ENCODE data around the gene CPLX3.

The CPLX3 gene

DNA sequence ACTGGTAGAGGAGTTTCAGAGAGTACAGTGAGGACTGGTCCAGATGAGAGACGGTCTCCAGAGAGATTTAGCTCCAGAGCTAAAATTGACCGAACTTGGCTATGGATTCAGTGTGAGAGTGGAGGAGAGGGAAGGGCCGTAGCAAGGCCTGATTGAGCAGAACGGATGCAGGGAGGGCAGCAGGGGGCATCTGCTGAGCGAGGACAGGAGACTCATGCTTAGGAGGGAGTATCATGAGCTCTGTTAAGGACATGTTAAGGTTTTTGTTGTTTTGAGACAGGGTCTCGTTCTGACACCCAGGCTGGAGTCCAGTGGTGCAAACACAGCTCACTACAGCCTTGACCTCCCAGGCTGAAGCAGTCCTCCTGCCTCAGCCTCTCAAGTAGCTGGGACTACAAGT is 21.5 kb upstream of the CPLX3 start:
- DNase-seq: no peak

GRCh38 chr15:74807282-74807681 is 19.1 kb upstream of the CPLX3 start:
- no peak for DNase-seq

GRCh38 chr15:74808078-74808839 is 18.2 kb upstream of the CPLX3 start:
- DNase-seq: no peak

- DNase-seq: no peak
Measured at GRCh38 chr15:74808840-74809229, 17.6 kb upstream of the CPLX3 start.

DNA sequence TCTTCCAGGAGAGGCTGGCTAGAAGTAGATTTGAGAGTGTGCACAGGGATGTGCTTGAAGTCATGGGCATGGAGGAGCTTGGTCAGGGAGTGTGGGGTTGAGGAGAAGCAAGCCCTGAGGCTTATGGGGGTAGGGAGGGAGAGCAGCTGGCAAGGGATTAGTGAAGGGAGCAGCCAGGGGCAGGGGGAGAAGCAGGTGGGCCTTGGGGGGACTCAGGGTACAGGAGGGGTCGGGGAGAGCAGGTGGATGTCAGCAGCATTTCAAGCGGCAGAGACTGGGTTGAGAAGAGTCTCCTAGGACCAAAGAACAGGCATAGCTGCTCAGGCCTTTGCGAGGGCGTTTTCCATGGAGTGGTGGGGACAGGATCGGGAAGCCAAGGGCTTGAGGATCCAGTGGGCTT is 17.2 kb upstream of the CPLX3 start:
- no peak for DNase-seq

DNA sequence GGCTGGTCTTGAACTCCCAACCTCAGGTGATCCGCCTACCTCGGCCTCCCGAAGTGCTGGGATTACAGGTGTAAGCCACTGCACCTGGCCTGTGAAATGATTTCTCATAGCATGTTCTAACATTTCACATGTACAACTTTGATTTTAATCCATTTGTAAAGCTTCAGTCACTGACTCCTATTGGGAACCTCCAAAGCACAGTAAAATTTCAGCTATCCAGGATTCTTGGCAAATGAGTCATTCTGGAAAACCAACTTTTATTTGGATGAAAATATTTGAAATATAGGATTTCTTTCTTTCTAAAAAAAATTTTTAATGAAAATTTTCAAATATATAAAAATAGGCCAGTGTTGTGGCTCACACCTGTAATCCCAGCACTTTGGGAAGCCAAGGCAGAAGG is 16.5 kb upstream of the CPLX3 start:
- no peak for DNase-seq

- DNase-seq: no peak
Measured at GRCh38 chr15:74812533-74812932, 13.9 kb upstream of the CPLX3 start, which contains the start of gene LMAN1L. Gene LMAN1L (plus strand): TSS chr15:74812835. CDS start chr15:74812855, 20 bp downstream.

DNA sequence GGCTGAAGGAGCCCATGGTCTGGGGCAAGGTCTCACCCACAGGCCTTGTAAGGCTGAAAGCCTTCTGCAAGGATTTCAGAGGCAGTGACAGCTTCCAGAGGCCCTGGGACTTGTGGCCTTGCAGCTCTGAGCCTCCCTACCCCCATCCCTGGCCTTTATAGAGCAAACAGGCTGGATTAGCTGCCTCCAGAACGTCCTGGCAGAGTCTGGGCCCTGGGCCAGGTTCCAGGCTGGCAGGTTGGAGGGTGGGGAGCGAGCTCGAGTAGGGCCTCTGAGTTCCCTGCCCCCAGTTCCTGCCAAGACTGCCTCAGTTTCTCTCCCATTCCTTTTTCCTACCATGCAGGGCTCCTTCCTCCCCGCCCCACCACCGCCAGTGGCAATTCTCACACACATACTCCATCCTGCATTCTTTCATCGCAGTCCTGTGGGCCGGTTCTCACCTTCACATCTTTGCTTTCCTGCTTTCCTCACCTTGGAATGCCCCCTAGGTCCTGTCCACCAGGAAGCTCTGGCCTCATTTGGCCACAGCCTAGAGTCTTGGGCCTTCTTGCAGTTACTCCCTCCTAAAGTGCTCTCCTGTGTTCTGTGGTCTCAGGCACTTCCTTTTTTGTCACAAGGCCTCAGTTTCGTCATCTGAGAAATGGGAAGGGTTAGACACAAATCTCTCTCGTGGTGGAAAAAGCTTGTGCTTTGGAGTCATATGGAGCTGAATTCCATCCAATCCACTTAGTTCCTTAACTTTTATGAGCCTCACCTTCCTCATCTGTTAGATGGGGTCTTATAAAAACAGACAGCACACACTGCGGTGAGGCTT is 11.1 kb upstream of the CPLX3 start:
- no peak for DNase-seq

DNA sequence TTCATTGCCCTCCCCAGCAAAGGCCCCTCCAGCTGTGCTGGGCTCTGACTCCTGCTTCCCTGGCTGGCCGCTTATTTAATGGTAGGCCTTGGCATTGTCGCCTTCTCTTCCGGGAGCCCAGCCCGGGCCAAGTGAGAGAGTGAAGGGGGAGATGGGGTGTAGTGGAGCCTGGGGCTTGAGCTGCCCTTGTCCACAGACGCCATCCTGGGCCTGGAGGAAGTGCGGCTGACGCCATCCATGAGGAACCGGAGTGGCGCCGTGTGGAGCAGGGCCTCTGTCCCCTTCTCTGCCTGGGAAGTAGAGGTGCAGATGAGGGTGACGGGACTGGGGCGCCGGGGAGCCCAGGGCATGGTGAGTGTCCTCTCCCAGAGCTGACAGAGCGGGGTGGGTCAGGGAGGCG is 10.5 kb upstream of the CPLX3 start:
- no peak for DNase-seq

- DNase-seq: no peak
Measured at GRCh38 chr15:74816624-74817369, 9.6 kb upstream of the CPLX3 start.

GRCh38 chr15:74817370-74817737 is 9.1 kb upstream of the CPLX3 start:
- DNase-seq: no peak

DNA sequence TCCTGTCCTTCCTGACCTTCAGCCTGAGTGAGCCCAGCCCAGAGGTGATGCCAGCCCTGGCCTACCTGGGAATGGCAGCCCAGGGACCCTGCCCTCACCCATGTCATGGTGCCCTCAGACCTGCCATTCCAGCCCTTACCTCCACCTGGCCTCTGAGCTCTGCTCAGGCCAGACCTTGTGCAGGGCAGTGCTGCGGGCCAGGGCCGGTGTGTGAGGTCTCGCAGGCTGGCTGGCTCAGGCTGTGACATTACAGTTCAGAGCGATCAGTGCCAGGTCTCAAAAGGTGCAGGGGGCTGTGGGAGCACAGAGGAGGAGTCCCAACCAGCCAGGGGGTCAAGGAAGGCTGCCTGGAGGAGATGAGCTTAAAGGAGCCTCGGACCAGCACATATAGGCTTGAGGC is 6.4 kb upstream of the CPLX3 start:
- no peak for DNase-seq

DNA sequence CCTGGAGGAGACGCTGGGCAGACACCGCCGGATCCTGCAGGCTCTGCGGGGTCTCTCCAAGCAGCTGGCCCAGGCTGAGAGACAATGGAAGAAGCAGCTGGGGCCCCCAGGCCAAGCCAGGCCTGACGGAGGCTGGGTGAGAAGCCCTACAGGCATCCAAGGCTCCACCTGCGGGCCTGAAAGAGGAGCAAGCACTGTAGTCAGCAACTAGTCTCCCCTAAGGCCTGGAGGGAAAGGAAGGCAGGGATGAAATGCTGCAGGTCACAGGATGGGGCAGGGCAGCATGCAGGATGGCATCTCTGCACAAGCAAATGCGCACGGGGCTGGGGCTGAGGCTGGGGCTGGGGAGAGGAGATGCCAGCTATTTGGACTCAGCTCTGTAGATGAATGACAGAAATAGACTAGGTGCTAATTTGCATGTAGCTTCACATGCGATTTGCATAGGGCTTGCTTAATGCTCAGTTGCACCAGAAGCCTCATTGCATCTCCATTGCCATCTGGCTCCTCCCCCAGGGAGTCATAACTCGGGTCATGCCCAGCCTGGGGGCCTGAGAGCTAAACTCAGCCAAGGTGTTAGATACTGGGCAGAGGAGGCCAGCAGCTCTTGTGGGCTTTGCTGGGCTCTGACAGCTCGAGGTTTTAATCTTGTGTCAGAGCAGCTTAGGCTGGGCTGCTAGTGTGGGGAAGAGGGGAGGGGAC is 5.2 kb upstream of the CPLX3 start:
- DNase-seq: no peak

DNA sequence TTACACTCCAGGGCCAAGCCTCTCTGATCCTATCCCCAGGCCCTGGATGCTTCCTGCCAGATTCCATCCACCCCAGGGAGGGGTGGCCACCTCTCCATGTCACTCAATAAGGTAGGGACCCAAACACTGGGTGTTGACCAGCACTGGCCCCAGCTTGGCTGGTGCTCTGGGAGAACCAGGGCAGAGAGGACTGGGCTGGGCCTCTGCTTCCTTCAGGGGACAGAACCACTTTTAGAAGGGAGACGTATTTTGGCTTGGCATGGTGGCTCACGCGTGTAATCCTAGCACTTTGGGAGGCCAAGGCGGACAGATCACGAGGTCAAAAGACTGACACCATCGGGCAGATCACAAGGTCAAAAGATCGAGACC is 4.7 kb upstream of the CPLX3 start:
- no peak for DNase-seq

- DNase-seq: no peak
Measured at GRCh38 chr15:74822233-74822632, 4.2 kb upstream of the CPLX3 start.

- no peak for DNase-seq
Measured at GRCh38 chr15:74823324-74823723, 3.1 kb upstream of the CPLX3 start.

GRCh38 chr15:74824976-74825375 is 1.5 kb upstream of the CPLX3 start:
- DNase-seq: no peak

DNA sequence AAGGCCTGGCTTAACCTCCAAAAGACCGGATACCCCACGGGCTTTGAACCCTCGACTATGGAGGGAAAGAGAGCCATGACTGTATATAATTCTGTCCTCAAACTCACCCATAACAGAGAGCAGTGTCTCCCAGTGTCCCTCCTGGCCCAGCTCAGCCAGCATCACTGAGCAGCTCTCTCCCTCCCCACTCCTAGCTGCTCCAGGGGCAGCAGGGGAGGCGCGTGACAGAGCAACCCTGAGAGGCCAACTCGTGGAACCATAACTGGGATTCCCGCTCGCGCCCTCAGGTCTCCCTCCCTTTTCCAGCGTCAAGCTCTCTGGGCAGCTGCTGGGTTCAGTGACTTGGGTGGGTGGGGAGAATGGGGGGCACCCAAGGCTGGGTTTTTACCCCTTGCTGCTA is 561 bp upstream of the CPLX3 start:
- DNase-seq: no peak

GRCh38 chr15:74826921-74827320 is 494 bp downstream of the CPLX3 start:
- DNase-seq: no peak

DNA sequence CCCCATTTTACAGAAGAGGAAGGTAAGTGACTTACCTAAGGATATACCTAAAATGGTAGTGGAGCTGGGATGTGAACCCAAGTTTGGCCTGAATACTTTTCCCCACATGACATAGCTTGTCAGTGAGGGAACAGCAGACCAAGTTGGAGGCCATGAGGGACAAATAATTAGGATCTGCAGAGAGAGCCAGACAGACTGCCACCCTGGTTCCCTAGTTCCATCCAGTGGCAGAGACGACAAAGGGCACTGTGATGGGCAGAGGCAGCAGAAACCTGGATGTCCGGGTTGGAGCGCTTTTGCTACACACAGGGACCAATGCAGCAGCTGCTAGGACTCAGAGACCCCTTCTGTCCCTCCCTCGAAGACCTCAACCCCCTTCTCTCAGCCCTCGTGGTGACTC is 1.2 kb downstream of the CPLX3 start:
- DNase-seq: no peak

DNA sequence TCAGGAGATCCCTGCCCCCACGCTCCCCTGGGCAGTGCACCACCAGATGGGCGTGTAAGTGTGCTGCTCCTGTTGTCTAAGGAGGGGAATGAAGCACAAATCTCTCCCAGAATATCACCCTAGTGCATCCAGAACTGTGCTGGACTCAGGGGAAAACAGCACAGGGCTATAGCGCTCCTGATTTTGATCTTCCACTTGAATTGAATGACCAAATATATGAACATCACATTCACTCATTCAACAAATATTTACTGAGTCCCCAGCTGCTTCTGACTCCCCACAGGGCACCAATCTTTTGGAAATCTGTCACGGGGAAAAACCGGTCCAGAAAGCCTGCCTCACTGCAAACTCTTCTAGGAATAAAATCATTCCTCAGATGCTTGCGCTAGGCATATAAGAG is 2.4 kb downstream of the CPLX3 start:
- DNase-seq: no peak

GRCh38 chr15:74829486-74829885 is 3.1 kb downstream of the CPLX3 start:
- DNase-seq: no peak

- no peak for DNase-seq
Measured at GRCh38 chr15:74829991-74830390, 3.6 kb downstream of the CPLX3 start.

Data from DMS79 treated with DMSO at 0.1 percent for 48 hours (cell line).